Gastroesophageal sphincter (tissue), 4 donors: ENCODE data around the gene BRMS1. TPM values are rescaled to one million over a fixed set of nuclear protein-coding genes. Genes with fewer than 3 reads are reported as not detected.

Source experiments
- ATAC-seq: fragments of 150-250 bp; one replicate; pipeline ENCODE4 v1.9.1; 2016; ENCODE audit warnings: mild to moderate bottlenecking, moderate library complexity
- H3K27ac ChIP-seq, 4 donors: fragments of 200-600 bp; sonication (generic) in 3 of 4; 1 replicate in 3 of 4; 2 replicates in 1 of 4; pipeline ENCODE4 v1.5.1; 2016 to 2019
- H3K27me3 ChIP-seq: fragments of 200-600 bp; sonication (generic); one replicate; pipeline ENCODE4 v1.5.1; 2019
- H3K36me3 ChIP-seq, 2 donors: fragments of 200-600 bp; sonication (generic); one replicate each; pipeline ENCODE4 v1.5.1; 2019; ENCODE audit warnings: control low read depth in 1 of 2
- H3K4me1 ChIP-seq, 3 donors: fragments of 200-600 bp; sonication (generic); 1 replicate in 2 of 3; 2 replicates in 1 of 3; pipeline ENCODE4 v1.5.1; 2016 to 2019; ENCODE audit warnings: control low read depth in 2 of 3
- H3K4me3 ChIP-seq, 2 donors: fragments of 200-600 bp; sonication (generic); one replicate each; pipeline ENCODE4 v1.5.1; 2019; ENCODE audit warnings: mild to moderate bottlenecking in 1 of 2, moderate library complexity in 1 of 2
- H3K9me3 ChIP-seq, 3 donors: fragments of 200-600 bp; sonication (generic); one replicate each; pipeline ENCODE4 v1.5.1; 2017 to 2019; ENCODE audit warnings: control low read depth in 2 of 3
- CTCF ChIP-seq, 4 experiments: fragments of 200-600 bp in 2 of 4; fragments of 450-650 bp in 2 of 4; sonication (generic) in 1 of 4; IDR thresholded peaks; one replicate each; pipeline ENCODE4 v1.5.1; 2017 to 2019; ENCODE audit warnings: antibody characterized with exemption in 4 of 4, mild to moderate bottlenecking in 2 of 4, moderate library complexity in 2 of 4
- EP300 ChIP-seq: sonication (generic); formaldehyde crosslinking; IDR thresholded peaks from one replicate; pipeline ENCODE4 v1.6.1; 2017; ENCODE audit warnings: antibody characterized with exemption, mild to moderate bottlenecking
- POLR2A ChIP-seq, 2 donors: fragments of 450-650 bp; IDR thresholded peaks; one replicate each; pipeline ENCODE4 v1.6.1; 2017; ENCODE audit warnings: antibody characterized with exemption in 2 of 2, mild to moderate bottlenecking in 2 of 2, moderate library complexity in 1 of 2
- POLR2AphosphoS5 ChIP-seq: sonication (generic); formaldehyde crosslinking; IDR thresholded peaks from one replicate; pipeline ENCODE4 v1.6.1; 2017; ENCODE audit warnings: antibody characterized with exemption
- WGBS, 2 donors: methylation state at CpG; one replicate each; pipeline ENCODE4 v1.1.5; 2018; ENCODE audit warnings: low coverage in 1 of 2; 5-methylcytosine and 5-hydroxymethylcytosine counted together
- total RNA-seq, 4 donors: library from RNA; depleted of rRNA; stranded (reverse); fragments of >200 nt; gene quantifications; one replicate each; pipeline ENCODE4 v1.1.0, GENCODE V29; 2016

The BRMS1 gene
- total RNA-seq, 4 donors from 2014 or later: 26.6 to 44.2 (median 35.5) TPM

GRCh38 chr11:66369073-66369894 lies 24.4 kb upstream of the BRMS1 start:
- peaks cover 0 to 32% (median 4%) of the 10 kb centered on the region in 3 donors for H3K4me1 ChIP-seq
- H3K27ac ChIP-seq: no peak overlapping the region
- H3K36me3 ChIP-seq: no peaks in the 10 kb centered on the region
- ATAC-seq: no peak
- TF ChIP-seq POLR2A (IDR thresholded peaks at IDR 0.05) (no peak), POLR2AphosphoS5 (no peak), CTCF (IDR thresholded peaks at IDR 0.05) (no peak), EP300 (no peak)
- H3K4me3 ChIP-seq: no peak overlapping the region
- H3K9me3 ChIP-seq: no peaks in the 10 kb centered on the region
- peaks cover 27% of the 10 kb centered on the region for H3K27me3 ChIP-seq
- 60 to 69% methylated on average over 1 to 4 of the region's 25 CpGs for WGBS, 2 donors

GRCh38 chr11:66368484-66368883 lies 23.6 kb upstream of the BRMS1 start:
- Histone ChIP-seq H3K27me3 (peaks cover 21% of the 10 kb centered on the region), H3K9me3 (no peaks in the 10 kb centered on the region), H3K4me3 (no peak overlapping the region), H3K36me3 (no peaks in the 10 kb centered on the region), H3K27ac (no peak overlapping the region), H3K4me1 (peaks cover 0 to 32% (median 4%) of the 10 kb centered on the region in 3 donors)
- no CpG with 5 or more reads among the region's 6 CpGs for WGBS, 2 donors
- TF ChIP-seq POLR2A (IDR thresholded peaks at IDR 0.05) (no peak), EP300 (no peak), CTCF (IDR thresholded peaks at IDR 0.05) (no peak), POLR2AphosphoS5 (no peak)
- no peak for ATAC-seq

- ATAC-seq: no peak
- H3K36me3 ChIP-seq: no peaks in the 10 kb centered on the region
- H3K4me1 ChIP-seq: peaks cover 0 to 27% (median 4%) of the 10 kb centered on the region in 3 donors
- H3K27ac ChIP-seq: no peak overlapping the region
- no peak overlapping the region for H3K4me3 ChIP-seq
- H3K27me3 ChIP-seq: peaks cover 15% of the 10 kb centered on the region
- WGBS, 2 donors: 83 to 88% methylated on average over 7 of the region's 15 CpGs
- TF ChIP-seq POLR2AphosphoS5 (no peak), CTCF (IDR thresholded peaks at IDR 0.05) (no peak), EP300 (no peak), POLR2A (IDR thresholded peaks at IDR 0.05) (no peak)
- no peaks in the 10 kb centered on the region for H3K9me3 ChIP-seq
These were observed 22.8 kb upstream of the BRMS1 start for GRCh38 chr11:66367561-66368312.

GRCh38 chr11:66366844-66367477 lies 22.1 kb upstream of the BRMS1 start:
- Histone ChIP-seq H3K27ac (no peak overlapping the region), H3K4me1 (peaks cover 0 to 20% (median 4%) of the 10 kb centered on the region in 3 donors), H3K27me3 (peaks cover 8% of the 10 kb centered on the region), H3K9me3 (no peaks in the 10 kb centered on the region), H3K36me3 (no peaks in the 10 kb centered on the region), H3K4me3 (no peak overlapping the region)
- no peak for ATAC-seq
- 94% methylated on average over 6 of the region's 8 CpGs; no CpG with 5 or more reads in 1 of the 2 donors for WGBS, 2 donors
- no peak for TF ChIP-seq EP300
- TF ChIP-seq POLR2AphosphoS5: no peak
- no peak for TF ChIP-seq POLR2A (IDR thresholded peaks at IDR 0.05)
